ENCODE data around the gene SKA1. TPM values are rescaled to one million over a fixed set of nuclear protein-coding genes. Genes with fewer than 3 reads are reported as not detected.
A peak's percentile ranks its signal among the peaks of the same experiment; 100 is the strongest.

SKA1 gene
- total and polyA plus RNA-seq, 9 of the 15 experiments (the other 6 are each of a cell fraction or from before 2014, with no cell fraction given): 27.8 to 67.2 (median 41.9) TPM

DNA sequence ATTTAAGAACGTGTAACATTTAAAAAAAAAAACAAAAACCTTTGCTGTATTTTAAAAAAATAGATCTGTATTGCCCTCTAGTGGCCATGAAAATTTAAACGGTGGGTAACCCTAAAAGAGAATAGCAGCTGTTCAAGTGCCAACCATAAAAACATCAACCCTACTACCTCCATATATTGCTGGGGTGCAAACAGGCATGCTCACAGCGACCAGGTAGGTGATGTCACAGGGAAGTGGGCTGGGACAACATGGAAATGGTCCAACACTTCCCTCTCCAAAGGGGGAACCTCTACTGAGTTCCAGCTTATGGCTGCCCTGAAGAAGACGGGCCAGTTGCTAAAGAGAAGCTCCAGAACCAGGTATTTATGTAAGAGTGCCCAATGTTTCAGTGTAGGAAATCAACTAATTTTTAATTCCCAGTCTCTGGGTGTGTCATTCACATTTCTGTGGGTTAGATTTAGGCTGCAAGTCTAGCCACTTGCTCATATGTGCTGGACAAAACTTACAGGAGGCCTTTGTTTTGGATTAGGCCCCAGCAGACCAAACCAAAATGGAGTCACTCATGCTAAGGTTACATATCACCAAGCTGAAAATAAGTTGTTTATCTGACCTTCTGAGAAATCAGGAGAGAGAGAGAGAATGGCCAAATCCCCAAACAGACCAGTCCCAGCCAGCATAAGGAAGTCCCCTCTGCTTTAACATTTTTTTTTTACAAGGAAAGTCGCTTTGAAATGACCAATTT, 54.5 kb downstream of the SKA1 start (continued):
- TF ChIP-seq PHF21A (IDR thresholded peaks at IDR 0.05; ENCODE audit: borderline replicate concordance, low read depth) (no peak), ETV6 (IDR thresholded peaks at IDR 0.05; ENCODE audit: borderline replicate concordance in 1 of 2, low read depth in 2 of 2, low read length in 1 of 2) (no peak), ETV6 (CRISPR knock-in tag; IDR thresholded peaks at IDR 0.05; ENCODE audit: borderline replicate concordance) (no peak), HNRNPUL1 (IDR thresholded peaks at IDR 0.05; ENCODE audit: low read length) (no peak), NCOR1 (IDR thresholded peaks at IDR 0.05) (no peak), MCM2 (IDR thresholded peaks at IDR 0.05; ENCODE audit: low read depth) (no peak), TEAD4 (IDR thresholded peaks at IDR 0.05; ENCODE audit: low read length) (no peak), TEAD4 (CRISPR knock-in tag; IDR thresholded peaks at IDR 0.05; ENCODE audit: borderline replicate concordance) (no peak), HDGF (IDR thresholded peaks at IDR 0.05) (no peak), PTTG1 (tag; IDR thresholded peaks at IDR 0.05; ENCODE audit: low read depth) (peak; percentile 78), KDM2B (CRISPR knock-in tag; IDR thresholded peaks at IDR 0.05) (no peak), SNIP1 (IDR thresholded peaks at IDR 0.05; ENCODE audit: low read depth) (no peak), ZNF12 (CRISPR knock-in tag; IDR thresholded peaks at IDR 0.05) (no peak), PCBP2 (IDR thresholded peaks at IDR 0.05; ENCODE audit: low read depth, low read length, poor library complexity, severe bottlenecking) (no peak)
- TF ChIP-seq, protein P1, sequence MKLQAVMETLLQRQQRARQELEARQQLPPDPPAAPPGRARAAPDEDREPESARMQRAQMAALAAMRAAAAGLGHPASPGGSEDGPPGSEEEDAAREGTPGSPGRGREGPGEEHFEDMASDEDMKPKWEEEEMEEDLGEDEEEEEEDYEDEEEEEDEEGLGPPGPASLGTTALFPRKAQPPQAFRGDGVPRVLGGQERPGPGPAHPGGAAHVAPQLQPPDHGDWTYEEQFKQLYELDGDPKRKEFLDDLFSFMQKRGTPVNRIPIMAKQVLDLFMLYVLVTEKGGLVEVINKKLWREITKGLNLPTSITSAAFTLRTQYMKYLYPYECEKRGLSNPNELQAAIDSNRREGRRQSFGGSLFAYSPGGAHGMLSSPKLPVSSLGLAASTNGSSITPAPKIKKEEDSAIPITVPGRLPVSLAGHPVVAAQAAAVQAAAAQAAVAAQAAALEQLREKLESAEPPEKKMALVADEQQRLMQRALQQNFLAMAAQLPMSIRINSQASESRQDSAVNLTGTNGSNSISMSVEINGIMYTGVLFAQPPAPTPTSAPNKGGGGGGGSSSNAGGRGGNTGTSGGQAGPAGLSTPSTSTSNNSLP (IDR thresholded peaks at IDR 0.05; ENCODE audit: borderline replicate concordance, low read depth, low read length): no peak
